ENCODE measurements around the gene CREG1. TPM values are rescaled to one million over a fixed set of nuclear protein-coding genes. Genes with fewer than 3 reads are reported as not detected.

CREG1 gene
- polyA plus RNA-seq, 1 donor from 2014 or later = 62.9 TPM

GRCh38 chr1:167584581-167584980 lies 31.0 kb upstream of the CREG1 start:
- no peaks in the 10 kb centered on the region for H3K36me3 ChIP-seq (ENCODE audit: insufficient read depth, low read length)
- H3K4me3 ChIP-seq (ENCODE audit: low read length) = no peak overlapping the region
- TF ChIP-seq REST (IDR thresholded peaks at IDR 0.05; ENCODE audit: borderline replicate concordance) (no peak), MXI1 (conservative IDR thresholded peaks at IDR 0.05; ENCODE audit: poor library complexity, severe bottlenecking) (no peak), EZH2 (IDR thresholded peaks at IDR 0.05; ENCODE audit: borderline replicate concordance, insufficient read depth, low read length, poor library complexity, severe bottlenecking) (no peak), EP300 (conservative IDR thresholded peaks at IDR 0.05; ENCODE audit: poor library complexity, severe bottlenecking) (no peak), CTCF (IDR thresholded peaks at IDR 0.05; ENCODE audit: poor library complexity, severe bottlenecking) (no peak), POLR2AphosphoS5 (IDR thresholded peaks at IDR 0.05) (no peak)
- no peaks in the 10 kb centered on the region for H4K20me1 ChIP-seq (ENCODE audit: insufficient read depth)
- no peaks in the 10 kb centered on the region for H3K9me3 ChIP-seq (ENCODE audit: low read length)
- H3K4me2 ChIP-seq (ENCODE audit: low read length) = no peak overlapping the region
- no peak overlapping the region for H3K27ac ChIP-seq (ENCODE audit: low read length)
- H3K27me3 ChIP-seq (ENCODE audit: insufficient read depth, low read depth, low read length) = no peaks in the 10 kb centered on the region
- H3K9ac ChIP-seq (ENCODE audit: low read length) = no peak overlapping the region
- no peak overlapping the region for H2AFZ ChIP-seq (ENCODE audit: low read depth, low read length)
- no peaks in the 10 kb centered on the region for H3F3A ChIP-seq (ENCODE audit: insufficient read depth, low read length, poor library complexity, severe bottlenecking)
- H3K79me2 ChIP-seq (replicated peaks; ENCODE audit: insufficient read depth, low read length) = no peaks in the 10 kb centered on the region
- no peaks in the 10 kb centered on the region for H3K9me2 ChIP-seq (ENCODE audit: insufficient read depth, low read length)

GRCh38 chr1:167582722-167583121 lies 29.2 kb upstream of the CREG1 start:
- no peaks in the 10 kb centered on the region for H3K9me3 ChIP-seq (ENCODE audit: low read length)
- no peaks in the 10 kb centered on the region for H4K20me1 ChIP-seq (ENCODE audit: insufficient read depth)
- no peaks in the 10 kb centered on the region for H3K79me2 ChIP-seq (replicated peaks; ENCODE audit: insufficient read depth, low read length)
- H3K27ac ChIP-seq (ENCODE audit: low read length) = no peak overlapping the region
- H3K9me2 ChIP-seq (ENCODE audit: insufficient read depth, low read length) = no peaks in the 10 kb centered on the region
- H3K4me2 ChIP-seq (ENCODE audit: low read length) = no peak overlapping the region
- H3K36me3 ChIP-seq (ENCODE audit: insufficient read depth, low read length) = no peaks in the 10 kb centered on the region
- no peak overlapping the region for H3K4me3 ChIP-seq (ENCODE audit: low read length)
- no peak overlapping the region for H2AFZ ChIP-seq (ENCODE audit: low read depth, low read length)
- no peak for TF ChIP-seq TAF1 (IDR thresholded peaks at IDR 0.05; ENCODE audit: low read depth)
- no peak for TF ChIP-seq CTCF (IDR thresholded peaks at IDR 0.05; ENCODE audit: poor library complexity, severe bottlenecking)
- TF ChIP-seq EP300 (conservative IDR thresholded peaks at IDR 0.05; ENCODE audit: poor library complexity, severe bottlenecking) = no peak
- no peak for TF ChIP-seq POLR2AphosphoS5 (IDR thresholded peaks at IDR 0.05)
- TF ChIP-seq EZH2 (IDR thresholded peaks at IDR 0.05; ENCODE audit: borderline replicate concordance, insufficient read depth, low read length, poor library complexity, severe bottlenecking) = no peak
- no peak for TF ChIP-seq SMC3 (conservative IDR thresholded peaks at IDR 0.05; ENCODE audit: poor library complexity)
- no peak for TF ChIP-seq RAD21 (conservative IDR thresholded peaks at IDR 0.05)
- TF ChIP-seq REST (IDR thresholded peaks at IDR 0.05; ENCODE audit: borderline replicate concordance) = no peak
- TF ChIP-seq MXI1 (conservative IDR thresholded peaks at IDR 0.05; ENCODE audit: poor library complexity, severe bottlenecking) = no peak
- no peak overlapping the region for H3K9ac ChIP-seq (ENCODE audit: low read length)
- no peaks in the 10 kb centered on the region for H3F3A ChIP-seq (ENCODE audit: insufficient read depth, low read length, poor library complexity, severe bottlenecking)
- H3K27me3 ChIP-seq (ENCODE audit: insufficient read depth, low read depth, low read length) = no peaks in the 10 kb centered on the region
